Activated CD4-positive, alpha-beta T cell treated with anti-CD3 and anti-CD28 coated beads, Interleukin-2, Interleukin-4, amounts not matched to agents 100 ng/mL and 50 ng/mL, durations not matched to agents 16 hours and 8 hours (primary cell): ENCODE data around the gene SLC43A1.

Source experiments
- DNase-seq: peaks from one replicate; pipeline ENCODE4 v3.0.0-alpha.2; 2020; ENCODE audit warnings: low spot score

Gene SLC43A1

DNA sequence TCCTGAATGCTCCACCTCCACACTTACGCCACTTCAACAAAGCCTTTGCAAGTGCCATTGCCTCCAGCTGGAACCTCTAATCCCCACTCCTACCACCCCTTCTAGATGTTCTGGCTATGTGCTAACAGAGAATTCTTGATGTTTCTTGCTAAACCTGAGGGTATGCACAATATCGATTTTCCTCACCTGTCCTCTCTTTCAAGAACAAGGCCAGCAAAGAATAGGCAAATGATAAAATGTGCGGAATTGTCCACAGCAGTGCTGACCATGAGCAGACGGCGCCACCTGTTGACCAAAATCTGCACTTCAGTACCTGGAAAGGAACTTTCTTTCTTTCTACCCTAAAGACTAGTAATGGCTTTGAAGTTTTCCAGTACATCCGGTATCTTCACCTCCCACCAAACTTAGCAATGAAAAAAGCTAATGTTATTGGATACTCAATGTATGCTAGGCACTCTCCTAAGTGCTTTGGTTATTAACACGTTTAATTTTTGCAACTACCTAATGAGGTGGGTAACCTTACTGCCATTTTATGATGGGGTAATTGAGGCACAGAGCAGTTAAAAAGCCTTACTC is 11.6 kb upstream of the SLC43A1 start:
- DNase-seq = peak; percentile 65

DNA sequence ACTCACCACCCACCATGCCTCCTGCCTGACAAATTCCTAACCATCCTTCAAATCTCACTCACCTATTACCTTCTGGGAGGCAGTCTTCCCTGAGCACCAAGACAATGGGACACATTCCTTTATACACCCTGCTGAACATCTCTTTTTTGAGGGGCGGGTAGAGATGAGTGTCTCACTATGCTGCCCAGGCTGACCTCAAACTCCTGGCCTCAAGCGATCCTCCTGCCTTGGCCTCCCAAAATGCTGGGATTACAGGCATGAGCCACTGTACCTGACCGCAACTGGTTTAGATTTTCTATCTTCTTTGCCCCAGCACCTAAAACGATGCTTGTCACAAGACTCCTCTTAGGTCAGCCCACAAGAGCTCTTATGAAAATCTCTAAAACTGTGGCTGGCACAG is 7.9 kb upstream of the SLC43A1 start:
- DNase-seq = no peak

DNA sequence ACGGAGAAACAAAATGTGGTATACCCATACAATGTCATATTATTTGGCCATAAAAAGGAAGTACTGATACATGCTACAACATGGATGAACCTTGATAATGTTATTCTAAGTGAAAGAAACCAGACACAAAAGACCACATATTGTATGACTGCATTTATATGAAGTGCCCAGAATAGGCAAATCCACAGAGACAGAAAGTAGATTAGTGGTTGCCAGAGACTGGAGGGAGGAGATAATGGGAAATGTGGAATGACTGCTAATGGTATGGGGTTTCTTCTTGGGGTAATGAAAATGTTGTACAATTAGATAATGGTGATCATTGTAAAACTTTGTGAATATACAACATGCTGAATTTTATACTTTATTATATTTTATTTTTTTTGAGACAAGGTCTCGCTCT is 5.6 kb upstream of the SLC43A1 start:
- no peak for DNase-seq

DNA sequence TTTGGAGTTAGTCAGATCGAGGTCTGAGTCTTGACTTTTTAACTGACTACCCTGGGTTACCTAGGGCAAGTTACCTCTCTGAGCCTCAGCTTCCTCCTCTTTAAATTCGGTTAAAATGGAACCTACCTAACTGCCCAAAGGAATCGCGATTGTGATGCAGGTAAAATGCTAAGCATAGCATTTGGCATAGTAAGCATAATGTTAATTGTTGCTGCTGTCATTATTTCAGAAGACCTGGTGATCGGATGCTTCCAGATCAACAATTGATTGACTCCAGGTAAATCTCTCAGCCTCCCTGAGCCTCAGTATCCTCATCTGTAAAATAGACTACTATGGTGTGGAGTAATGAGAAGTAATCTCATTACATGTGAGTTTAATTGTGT is 550 bp upstream of the SLC43A1 start:
- no peak for DNase-seq

GRCh38 chr11:57514538-57515331 is 767 bp downstream of the SLC43A1 start:
- DNase-seq = peak; percentile 57

DNA sequence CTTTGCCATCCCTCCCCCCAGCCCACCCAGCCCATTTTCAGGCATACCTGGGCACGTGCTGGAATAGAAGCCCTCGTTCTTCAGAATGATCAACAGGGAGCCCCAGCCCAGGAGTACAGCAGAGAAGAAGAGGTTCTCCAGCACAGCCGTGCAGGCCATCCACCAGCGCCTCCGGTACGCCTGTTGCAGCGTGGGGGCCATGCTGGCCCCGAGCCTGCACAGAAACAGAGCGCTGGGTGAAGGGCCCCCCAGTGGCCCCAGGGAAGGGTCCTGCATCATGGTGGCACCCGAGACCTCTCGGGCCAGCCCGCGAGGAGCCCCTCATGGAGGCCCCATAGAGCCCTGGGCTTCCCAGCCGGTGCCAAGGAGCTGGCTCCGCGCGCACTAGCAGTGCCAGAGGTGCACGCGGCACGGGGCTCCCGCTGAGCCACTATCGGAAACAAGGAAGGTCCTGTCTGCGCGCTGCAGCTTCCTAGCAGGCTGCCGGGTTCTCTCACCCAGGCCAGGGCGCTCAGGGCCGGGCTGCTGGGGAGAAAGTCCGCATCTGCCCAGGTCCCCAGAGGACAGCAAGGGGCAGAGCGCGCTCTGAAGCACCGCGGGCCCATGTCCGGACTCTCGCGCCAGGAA is 1.5 kb downstream of the SLC43A1 start:
- peak; percentile 29 for DNase-seq

- DNase-seq = no peak
Observed at GRCh38 chr11:57513452-57513795, 2.1 kb downstream of the SLC43A1 start.

GRCh38 chr11:57512646-57513451 is 2.7 kb downstream of the SLC43A1 start:
- DNase-seq = no peak

DNA sequence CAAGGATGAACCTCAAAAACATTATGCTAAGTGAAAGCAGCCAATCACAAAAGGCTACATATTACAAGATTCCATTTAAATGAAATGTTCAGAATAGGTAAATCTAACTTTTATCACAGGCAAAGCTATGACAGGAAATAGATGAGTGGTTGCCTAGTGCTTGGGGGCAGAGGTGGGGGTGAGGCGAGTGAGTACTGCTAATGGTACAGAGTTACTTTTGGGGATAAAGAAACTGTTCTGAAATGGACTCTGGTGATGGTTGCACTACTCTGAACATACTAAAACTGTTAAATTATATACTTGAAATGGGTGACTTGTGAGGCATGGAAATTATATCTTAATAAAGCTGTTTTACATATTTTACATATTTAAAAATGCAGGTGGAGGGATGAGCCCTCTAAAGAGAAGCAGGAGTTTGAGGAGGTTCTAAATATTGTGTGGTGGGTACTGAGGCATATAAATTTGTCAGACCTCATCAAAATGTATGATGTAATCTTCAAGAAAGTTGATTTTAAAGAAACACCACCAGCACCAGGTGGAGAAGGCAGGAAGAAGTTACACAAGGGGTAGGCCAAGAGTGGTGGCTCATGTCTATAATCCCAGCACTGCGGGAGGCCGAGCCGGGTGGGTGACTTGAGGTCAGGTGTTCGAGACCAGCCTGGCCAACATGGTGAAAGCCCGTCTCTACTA is 3.6 kb downstream of the SLC43A1 start:
- no peak for DNase-seq

DNA sequence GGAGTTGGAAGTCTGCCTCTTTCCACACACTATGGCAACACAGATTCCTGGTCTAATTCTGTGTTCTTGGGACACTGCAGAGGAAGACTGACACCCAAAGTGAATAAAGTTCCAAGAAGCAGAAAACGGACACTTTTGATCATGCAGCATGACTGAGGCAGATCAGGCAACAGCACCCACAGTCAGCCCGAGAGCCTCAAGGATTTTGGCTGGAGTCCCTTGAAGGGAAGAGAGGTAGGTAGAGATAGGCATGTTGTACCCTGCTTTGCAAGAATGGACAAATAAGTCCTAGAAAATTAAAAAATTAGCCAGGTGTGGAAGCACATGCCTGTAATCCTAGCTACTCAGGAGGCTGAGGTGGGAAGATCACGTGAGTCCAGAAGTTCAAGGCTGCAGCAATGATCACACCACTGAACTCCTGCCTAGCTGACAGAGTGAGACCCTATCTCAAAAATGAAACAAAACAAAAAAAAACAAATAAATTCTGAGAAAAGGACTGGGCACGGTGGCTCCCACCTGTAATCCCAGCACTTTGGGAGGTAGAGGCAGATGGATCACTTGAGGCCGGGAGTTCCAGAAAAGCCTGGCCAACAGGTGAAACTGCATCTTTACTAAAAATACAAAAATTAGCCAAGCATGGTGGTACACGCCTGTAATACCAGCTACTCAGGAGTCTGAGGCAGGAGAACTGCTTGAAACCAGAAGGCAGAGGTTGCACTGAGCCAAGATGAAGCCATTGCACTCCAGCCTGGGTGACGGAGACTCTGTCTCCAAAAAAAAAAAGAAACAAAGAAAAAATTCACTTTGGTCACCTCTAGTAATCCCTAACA is 6.9 kb downstream of the SLC43A1 start:
- no peak for DNase-seq

- DNase-seq = no peak
Observed at GRCh38 chr11:57506522-57506921, 9.0 kb downstream of the SLC43A1 start.

DNA sequence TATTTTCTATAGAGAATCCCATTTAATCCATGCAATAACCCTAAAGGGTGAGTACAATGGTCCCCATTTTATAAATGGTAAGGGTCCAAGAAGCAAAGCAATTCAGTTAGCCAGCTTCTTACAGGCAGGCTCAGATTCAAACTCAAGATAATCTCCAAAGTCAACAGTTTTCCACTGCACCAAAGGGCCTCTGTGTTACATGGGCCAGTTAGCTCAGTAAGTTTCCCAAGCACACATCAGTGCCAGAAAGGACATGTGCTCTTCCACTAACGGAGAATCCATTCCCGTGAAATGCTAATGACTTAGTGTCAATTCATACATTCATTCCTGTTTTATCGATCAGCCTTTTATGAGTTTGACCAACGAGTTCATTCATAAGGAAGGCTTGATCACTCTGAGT is 11.0 kb downstream of the SLC43A1 start:
- no peak for DNase-seq

GRCh38 chr11:57502870-57503269 is 12.6 kb downstream of the SLC43A1 start:
- no peak for DNase-seq

DNA sequence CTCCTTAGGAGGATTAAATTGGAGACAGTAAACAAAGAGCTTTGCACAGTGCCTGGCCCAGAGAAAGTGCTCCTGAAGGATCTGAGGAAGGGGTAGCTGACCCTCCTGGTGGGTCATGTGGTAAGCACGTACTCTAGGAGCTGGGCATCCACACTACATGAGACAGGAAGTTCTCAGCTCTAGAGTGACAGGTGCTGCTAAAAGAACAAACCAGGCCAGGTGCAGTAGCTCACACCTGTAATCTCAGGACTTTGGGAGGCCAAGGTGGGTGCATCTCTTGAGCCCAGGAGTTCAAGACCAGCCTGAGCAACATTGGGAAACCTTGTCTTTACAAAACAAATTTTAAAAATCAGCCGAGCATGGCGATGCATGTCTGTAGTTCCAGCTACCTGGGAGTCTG is 13.1 kb downstream of the SLC43A1 start:
- DNase-seq = no peak

DNA sequence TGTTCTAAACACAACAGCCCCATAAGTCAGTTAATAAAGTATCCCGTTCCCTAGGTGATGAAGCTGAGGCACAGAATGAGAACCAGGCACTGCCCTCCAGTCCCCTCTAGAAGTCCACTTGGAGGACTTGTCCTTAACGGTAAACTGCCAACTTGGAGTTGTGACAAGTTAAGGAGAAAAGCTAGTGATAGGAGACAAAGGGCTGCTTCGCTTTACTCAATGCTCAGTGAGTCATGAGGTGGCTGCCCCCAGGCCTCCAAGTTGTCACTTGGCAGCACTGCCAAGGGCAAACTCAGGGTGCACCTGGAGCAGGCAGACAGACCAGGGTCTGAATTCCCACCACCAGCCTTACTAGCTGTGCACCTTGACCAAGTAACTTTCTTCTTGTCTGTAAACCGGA is 13.5 kb downstream of the SLC43A1 start:
- no peak for DNase-seq

GRCh38 chr11:57500926-57501325 is 14.6 kb downstream of the SLC43A1 start:
- no peak for DNase-seq

DNA sequence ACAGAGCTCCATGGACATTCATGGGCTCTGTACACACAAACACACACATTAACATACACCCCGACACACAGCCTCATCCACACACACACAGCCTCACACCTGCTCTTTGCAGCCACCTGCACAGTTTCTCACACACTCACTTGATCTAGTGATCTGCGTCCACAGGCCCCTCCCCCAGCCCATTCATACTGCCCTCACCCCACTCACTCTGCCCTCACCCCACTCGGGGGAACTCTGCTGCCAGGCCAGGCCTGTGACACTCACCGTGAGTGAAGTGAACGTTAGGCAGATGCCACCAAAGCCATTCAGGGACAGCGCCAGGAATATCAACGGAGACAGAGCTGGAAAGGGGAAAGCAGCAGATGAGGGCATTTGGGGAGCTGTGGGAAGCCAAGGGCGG is 15.0 kb downstream of the SLC43A1 start:
- no peak for DNase-seq

- DNase-seq = no peak
Observed at GRCh38 chr11:57499983-57500461, 15.5 kb downstream of the SLC43A1 start.

DNA sequence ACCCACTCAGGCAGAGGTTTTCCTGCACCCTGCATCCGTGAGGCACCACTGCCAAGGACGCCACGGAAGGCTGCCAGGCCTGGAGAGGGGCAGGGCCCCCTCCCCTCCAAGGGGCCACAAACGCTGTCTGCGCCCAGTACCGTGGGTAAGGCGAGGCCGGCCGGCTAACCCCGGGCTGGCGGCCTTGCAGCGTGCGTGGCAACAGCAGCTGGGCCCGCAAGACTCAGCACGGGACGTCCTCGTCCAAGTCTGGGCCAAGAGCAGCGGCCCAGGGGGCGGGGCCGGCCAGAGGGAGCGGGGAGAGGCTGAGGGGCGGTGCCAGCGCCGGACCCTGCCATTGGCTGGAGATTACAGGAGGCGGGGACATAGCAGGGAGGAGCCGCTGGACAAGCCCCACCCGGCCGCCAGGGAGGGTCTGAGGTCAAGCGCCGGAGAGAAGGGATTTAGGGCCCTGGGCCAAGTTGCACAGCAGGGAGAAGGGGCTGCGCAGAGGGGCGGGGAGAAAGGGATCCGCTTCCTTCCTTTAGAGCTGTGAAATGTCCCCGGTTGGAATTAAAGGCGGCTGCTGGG is 16.0 kb downstream of the SLC43A1 start:
- peak; percentile 48 for DNase-seq

GRCh38 chr11:57498540-57498939 is 17.0 kb downstream of the SLC43A1 start:
- no peak for DNase-seq
